ENCODE results near the gene USP40. TPM values are rescaled to one million over a fixed set of nuclear protein-coding genes. Genes with fewer than 3 reads are reported as not detected.

Gene USP40
- total and polyA plus RNA-seq, 10 of the 15 experiments (the other 5 are each of a cell fraction or from before 2014, with no cell fraction given) = 3.4 to 20.8 (median 15.2) TPM

GRCh38 chr2:233433794-233434193 lies 132.8 kb downstream of the USP40 start (continued):
- no peak for TF ChIP-seq SIN3A (IDR thresholded peaks at IDR 0.05; ENCODE audit: low read depth, low read length)

GRCh38 chr2:233433029-233433428 lies 133.6 kb downstream of the USP40 start:
- Histone ChIP-seq H3K9me3 (replicated peaks; ENCODE audit: control insufficient read depth, insufficient read depth, low read length) (no peaks in the 10 kb centered on the region), H3K27me3 (replicated peaks in 1 of 2; ENCODE audit: control insufficient read depth in 2 of 2, insufficient read depth in 2 of 2, low read length in 1 of 2) (no peaks in the 10 kb centered on the region), H3K4me1 (ENCODE audit: control insufficient read depth, insufficient read depth, low read length) (peaks cover 5% of the 10 kb centered on the region), H3K79me2 (ENCODE audit: control insufficient read depth, insufficient read depth, low read length) (no peaks in the 10 kb centered on the region; the same call in none of the 2 replicates), H3K4me3 (no peak overlapping the region), H3K4me2 (ENCODE audit: control insufficient read depth, insufficient read depth) (no peak overlapping the region), H3K27ac (ENCODE audit: control insufficient read depth, insufficient read depth) (no peak overlapping the region), H3K9ac (ENCODE audit: control insufficient read depth, insufficient read depth, low read length) (no peak overlapping the region), H4K20me1 (ENCODE audit: control insufficient read depth, insufficient read depth) (no peaks in the 10 kb centered on the region; the same call in 1 of the 2 replicates), H2AFZ (ENCODE audit: control insufficient read depth, low read depth, low read length) (no peak overlapping the region), H3K36me3 (ENCODE audit: control insufficient read depth in 2 of 2, insufficient read depth in 2 of 2, low read length in 1 of 2) (peaks cover 22 to 31% of the 10 kb centered on the region in 2 experiments)
- ATAC-seq (no peak), DNase-seq (ENCODE audit: low read depth, low spot score) (no peak), FAIRE-seq (no peak)
- ChIA-PET CTCF (interaction anchor here (0.6 to 1.7 kb wide), 3 partner anchors 9 to 111 kb away, joined by 3 to 10 read pairs (median 7); no protein-coding TSS in a partner anchor), RAD21 (ENCODE audit: unreplicated experiment) (no interaction called here), POLR2A (no interaction called here), SMC1A (ENCODE audit: uncharacterized antibody, unreplicated experiment) (interaction anchor here (1.5 to 4.1 kb wide), 2 partner anchors 10 to 14 kb away, joined by 6 to 14 read pairs; no protein-coding TSS in a partner anchor)
- intact Hi-C loops (cut with micrococcal nuclease; ENCODE audit: unreplicated experiment) = no loop called here
- BruUV-seq (replicated peaks) = no TSS peak
- 96% methylated on average over 2 of the region's 2 CpGs for WGBS (ENCODE audit: insufficient coverage, insufficient replicate concordance, low lambda C conversion rate, missing lambda C conversion rate)
- in situ Hi-C loops (cut with MboI) = no loop called here
- no peak for TF ChIP-seq POU2F2 (IDR thresholded peaks at IDR 0.05; ENCODE audit: borderline replicate concordance, low read depth, low read length)
- TF ChIP-seq ZBTB40 (IDR thresholded peaks at IDR 0.05; ENCODE audit: borderline replicate concordance) = no peak
- no peak for TF ChIP-seq LARP7 (IDR thresholded peaks at IDR 0.05)
- TF ChIP-seq FOS (IDR thresholded peaks at IDR 0.05; ENCODE audit: borderline replicate concordance, extremely low read depth, insufficient read length) = no peak
- TF ChIP-seq POLR2AphosphoS2 (IDR thresholded peaks at IDR 0.05; ENCODE audit: low read depth, low read length) = no peak
- no peak for TF ChIP-seq SIX5 (IDR thresholded peaks at IDR 0.05; ENCODE audit: low read depth, low read length, severe bottlenecking)
- TF ChIP-seq PAX8 (IDR thresholded peaks at IDR 0.05) = no peak
- no peak for TF ChIP-seq NR2F1 (conservative IDR thresholded peaks at IDR 0.05)
- no peak for TF ChIP-seq STAT1 (conservative IDR thresholded peaks at IDR 0.05)
- TF ChIP-seq RUNX3 (IDR thresholded peaks at IDR 0.05; ENCODE audit: low read length) = no peak
- no peak for TF ChIP-seq CBX3 (IDR thresholded peaks at IDR 0.05; ENCODE audit: borderline replicate concordance, low read depth)
- no peak for TF ChIP-seq ZBTB11 (CRISPR knock-in tag; IDR thresholded peaks at IDR 0.05)

Measured in GM12878 (cell line).